ENCODE measurements around the gene SSX2IP. TPM values are rescaled to one million over a fixed set of nuclear protein-coding genes. Genes with fewer than 3 reads are reported as not detected.

The SSX2IP gene
- total RNA-seq, 1 experiment from 2014 or later = 28.0 TPM

DNA sequence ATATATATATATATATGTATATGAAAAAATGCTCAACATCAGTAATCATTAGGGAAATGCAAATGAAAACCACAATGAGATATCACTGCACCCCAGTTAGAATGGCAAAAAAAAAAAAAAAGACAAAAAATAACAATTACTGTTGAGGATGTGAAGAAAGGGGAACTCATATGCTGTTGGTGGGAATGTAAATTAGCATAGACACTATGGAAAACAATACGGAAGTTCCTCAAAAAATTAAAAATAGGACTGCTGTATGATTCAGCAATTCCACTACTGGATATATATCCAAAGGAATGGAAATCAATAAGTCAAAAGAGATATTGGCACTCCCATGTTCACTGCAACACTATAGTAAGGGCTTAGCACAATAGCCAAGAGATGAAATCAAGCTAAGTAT, 74.5 kb downstream of the SSX2IP start:
- DNase-seq (no peak), ATAC-seq (no peak)
- intact Hi-C loops (cut with micrococcal nuclease) = no loop called here
- H2AFZ ChIP-seq (ENCODE audit: low read length) = no peak overlapping the region
- BruUV-seq (replicated peaks) = no TSS peak
- H3K4me2 ChIP-seq (ENCODE audit: low read length) = no peak overlapping the region
- peaks cover 10% of the 10 kb centered on the region; the same call in 1 of the 2 replicates for H3K36me3 ChIP-seq (ENCODE audit: low read depth, low read length)
- TF ChIP-seq EZH2 (IDR thresholded peaks at IDR 0.05; ENCODE audit: low read length, unreplicated experiment) (no peak), EZH2phosphoT487 (IDR thresholded peaks at IDR 0.05; ENCODE audit: borderline replicate concordance, low read length) (no peak)
- TF ChIP-seq, protein P1, sequence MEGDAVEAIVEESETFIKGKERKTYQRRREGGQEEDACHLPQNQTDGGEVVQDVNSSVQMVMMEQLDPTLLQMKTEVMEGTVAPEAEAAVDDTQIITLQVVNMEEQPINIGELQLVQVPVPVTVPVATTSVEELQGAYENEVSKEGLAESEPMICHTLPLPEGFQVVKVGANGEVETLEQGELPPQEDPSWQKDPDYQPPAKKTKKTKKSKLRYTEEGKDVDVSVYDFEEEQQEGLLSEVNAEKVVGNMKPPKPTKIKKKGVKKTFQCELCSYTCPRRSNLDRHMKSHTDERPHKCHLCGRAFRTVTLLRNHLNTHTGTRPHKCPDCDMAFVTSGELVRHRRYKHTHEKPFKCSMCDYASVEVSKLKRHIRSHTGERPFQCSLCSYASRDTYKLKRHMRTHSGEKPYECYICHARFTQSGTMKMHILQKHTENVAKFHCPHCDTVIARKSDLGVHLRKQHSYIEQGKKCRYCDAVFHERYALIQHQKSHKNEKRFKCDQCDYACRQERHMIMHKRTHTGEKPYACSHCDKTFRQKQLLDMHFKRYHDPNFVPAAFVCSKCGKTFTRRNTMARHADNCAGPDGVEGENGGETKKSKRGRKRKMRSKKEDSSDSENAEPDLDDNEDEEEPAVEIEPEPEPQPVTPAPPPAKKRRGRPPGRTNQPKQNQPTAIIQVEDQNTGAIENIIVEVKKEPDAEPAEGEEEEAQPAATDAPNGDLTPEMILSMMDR (conservative IDR thresholded peaks at IDR 0.05; ENCODE audit: low read depth, low read length) = no peak
- H3K9me3 ChIP-seq (ENCODE audit: low read length) = peaks cover 14% of the 10 kb centered on the region; the same call in 1 of the 2 replicates
- POLR2A ChIA-PET (ENCODE audit: unreplicated experiment) = no interaction called here
- H3K9me2 ChIP-seq (replicated peaks; ENCODE audit: low read length) = no peaks in the 10 kb centered on the region
- no peaks in the 10 kb centered on the region for H4K20me1 ChIP-seq (ENCODE audit: low read length)
- H3K4me1 ChIP-seq (ENCODE audit: insufficient read depth, low read length) = peaks cover 20% of the 10 kb centered on the region
- H3F3A ChIP-seq (ENCODE audit: low read length, unreplicated experiment) = peaks cover 4% of the 10 kb centered on the region
- H3K27me3 ChIP-seq (ENCODE audit: low read length) = no peaks in the 10 kb centered on the region
- no peak overlapping the region for H3K4me3 ChIP-seq (ENCODE audit: low read length)
- CTCF ChIA-PET = no interaction called here
- H3K79me2 ChIP-seq (ENCODE audit: low read length) = no peaks in the 10 kb centered on the region
- H3K27ac ChIP-seq (ENCODE audit: low read length) = no peak overlapping the region
- no peak overlapping the region for H3K9ac ChIP-seq (ENCODE audit: low read length)

- no TSS peak for BruUV-seq (replicated peaks)
- intact Hi-C loops (cut with micrococcal nuclease) = no loop called here
- POLR2A ChIA-PET (ENCODE audit: unreplicated experiment) = no interaction called here
- Histone ChIP-seq H3K9me3 (ENCODE audit: low read length) (peaks cover 14% of the 10 kb centered on the region; the same call in 1 of the 2 replicates), H3K4me2 (ENCODE audit: low read length) (no peak overlapping the region), H3K4me1 (ENCODE audit: insufficient read depth, low read length) (peaks cover 4% of the 10 kb centered on the region), H3K36me3 (ENCODE audit: low read depth, low read length) (peaks cover 10% of the 10 kb centered on the region; the same call in 1 of the 2 replicates), H3K27me3 (ENCODE audit: low read length) (no peaks in the 10 kb centered on the region), H2AFZ (ENCODE audit: low read length) (no peak overlapping the region), H3K79me2 (ENCODE audit: low read length) (no peaks in the 10 kb centered on the region), H3K27ac (ENCODE audit: low read length) (no peak overlapping the region), H3F3A (ENCODE audit: low read length, unreplicated experiment) (no peaks in the 10 kb centered on the region), H3K9ac (ENCODE audit: low read length) (no peak overlapping the region), H3K4me3 (ENCODE audit: low read length) (no peak overlapping the region), H3K9me2 (replicated peaks; ENCODE audit: low read length) (no peaks in the 10 kb centered on the region), H4K20me1 (ENCODE audit: low read length) (no peaks in the 10 kb centered on the region)
- DNase-seq (no peak), ATAC-seq (no peak)
- CTCF ChIA-PET = no interaction called here
- TF ChIP-seq, protein P1 (conservative IDR thresholded peaks at IDR 0.05; ENCODE audit: low read depth, low read length) = no peak
- TF ChIP-seq EZH2 (IDR thresholded peaks at IDR 0.05; ENCODE audit: low read length, unreplicated experiment) (no peak), EZH2phosphoT487 (IDR thresholded peaks at IDR 0.05; ENCODE audit: borderline replicate concordance, low read length) (no peak)
These were observed 76.4 kb downstream of the SSX2IP start for GRCh38 chr1:84613887-84614286.

DNA sequence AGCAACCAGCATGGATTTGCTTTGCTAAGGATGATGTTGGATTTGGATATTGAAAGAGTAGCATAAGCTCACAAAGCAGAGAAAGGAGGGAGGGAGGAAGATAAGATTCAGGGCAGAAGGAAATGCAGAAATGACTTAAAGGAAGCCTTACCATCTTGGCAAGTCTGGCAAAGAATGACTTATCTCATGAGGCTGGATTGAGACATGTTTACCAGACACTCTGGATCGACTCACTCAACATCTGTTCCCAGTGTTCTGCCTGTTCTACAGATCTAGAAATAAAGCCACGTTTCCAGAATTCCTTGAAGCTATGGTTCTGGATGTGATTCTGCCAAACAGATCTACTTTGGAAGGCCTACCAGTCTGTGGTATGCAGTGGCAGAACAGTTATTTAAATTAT, 77.2 kb downstream of the SSX2IP start:
- H3K4me1 ChIP-seq (ENCODE audit: insufficient read depth, low read length) = no peaks in the 10 kb centered on the region
- TF ChIP-seq EZH2phosphoT487 (IDR thresholded peaks at IDR 0.05; ENCODE audit: borderline replicate concordance, low read length) = no peak
- TF ChIP-seq, protein P1 (conservative IDR thresholded peaks at IDR 0.05; ENCODE audit: low read depth, low read length) = no peak
- TF ChIP-seq EZH2 (IDR thresholded peaks at IDR 0.05; ENCODE audit: low read length, unreplicated experiment) = no peak
- H3K4me3 ChIP-seq (ENCODE audit: low read length) = no peak overlapping the region
- ChIA-PET POLR2A (ENCODE audit: unreplicated experiment) (no interaction called here), CTCF (no interaction called here)
- no peak overlapping the region for H2AFZ ChIP-seq (ENCODE audit: low read length)
- no peak overlapping the region for H3K9ac ChIP-seq (ENCODE audit: low read length)
- no peaks in the 10 kb centered on the region for H3K9me2 ChIP-seq (replicated peaks; ENCODE audit: low read length)
- intact Hi-C loops (cut with micrococcal nuclease) = no loop called here
- ATAC-seq = no peak
- H3K36me3 ChIP-seq (ENCODE audit: low read depth, low read length) = peaks cover 10% of the 10 kb centered on the region; the same call in 1 of the 2 replicates
- H3K4me2 ChIP-seq (ENCODE audit: low read length) = no peak overlapping the region
- H3K9me3 ChIP-seq (ENCODE audit: low read length) = peaks cover 14% of the 10 kb centered on the region; the same call in 1 of the 2 replicates
- no peaks in the 10 kb centered on the region for H3F3A ChIP-seq (ENCODE audit: low read length, unreplicated experiment)
- H3K27ac ChIP-seq (ENCODE audit: low read length) = no peak overlapping the region
- no peaks in the 10 kb centered on the region for H3K27me3 ChIP-seq (ENCODE audit: low read length)
- no peaks in the 10 kb centered on the region for H4K20me1 ChIP-seq (ENCODE audit: low read length)
- no TSS peak for BruUV-seq (replicated peaks)
- H3K79me2 ChIP-seq (ENCODE audit: low read length) = no peaks in the 10 kb centered on the region
- DNase-seq = no peak
